ENCODE data around the gene TPTE2.
"Not testable (repeated sequence)": the region's sequence is repeated elsewhere in the genome, so short reads cannot be mapped to it uniquely, and the experiment has no call there.

TPTE2 gene

DNA sequence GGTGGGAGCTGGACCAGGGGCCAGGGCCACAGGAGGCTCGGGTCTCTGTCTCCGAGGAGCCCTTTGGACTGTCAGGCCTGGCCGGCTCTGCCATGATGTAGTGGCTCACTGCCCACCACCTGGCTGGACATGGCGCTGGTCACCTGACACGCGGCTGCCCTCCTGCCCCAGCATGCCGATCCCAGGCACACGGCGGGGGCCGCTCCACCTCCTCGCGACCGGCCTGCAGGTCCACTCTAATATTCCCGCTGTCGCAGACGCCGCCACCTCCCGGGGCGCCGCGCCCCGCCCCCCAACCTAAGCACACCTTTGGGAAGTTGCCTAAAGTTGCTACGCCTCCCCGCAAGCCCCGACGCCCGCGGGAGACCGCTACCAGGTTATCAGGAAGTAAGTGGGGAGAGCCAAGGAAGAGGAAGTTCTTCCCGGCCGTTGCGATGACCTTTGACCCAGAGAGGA is at the start of gene TPTE2:
TPTE2 (minus strand) TSS at position 406 of the 456 bp plus-strand sequence. CDS start 58,298 bp downstream, outside the sequence.
- not testable (repeated sequence) for H3K9me3 ChIP-seq (ENCODE audit: control insufficient read depth in 2 of 2, low read length in 2 of 2); H3K4me1 ChIP-seq (ENCODE audit: control insufficient read depth, insufficient read depth, low read length); H3K27me3 ChIP-seq (ENCODE audit: control insufficient read depth in 1 of 2, insufficient read depth in 2 of 2, low read length in 2 of 2); H3K27ac ChIP-seq (ENCODE audit: low read length); H3K9ac ChIP-seq (ENCODE audit: low read length in 2 of 2); H3K36me3 ChIP-seq (ENCODE audit: control insufficient read depth in 2 of 2, insufficient read depth in 2 of 2, low read length in 2 of 2); H3K4me3 ChIP-seq (ENCODE audit: low read length in 2 of 2)

DNA sequence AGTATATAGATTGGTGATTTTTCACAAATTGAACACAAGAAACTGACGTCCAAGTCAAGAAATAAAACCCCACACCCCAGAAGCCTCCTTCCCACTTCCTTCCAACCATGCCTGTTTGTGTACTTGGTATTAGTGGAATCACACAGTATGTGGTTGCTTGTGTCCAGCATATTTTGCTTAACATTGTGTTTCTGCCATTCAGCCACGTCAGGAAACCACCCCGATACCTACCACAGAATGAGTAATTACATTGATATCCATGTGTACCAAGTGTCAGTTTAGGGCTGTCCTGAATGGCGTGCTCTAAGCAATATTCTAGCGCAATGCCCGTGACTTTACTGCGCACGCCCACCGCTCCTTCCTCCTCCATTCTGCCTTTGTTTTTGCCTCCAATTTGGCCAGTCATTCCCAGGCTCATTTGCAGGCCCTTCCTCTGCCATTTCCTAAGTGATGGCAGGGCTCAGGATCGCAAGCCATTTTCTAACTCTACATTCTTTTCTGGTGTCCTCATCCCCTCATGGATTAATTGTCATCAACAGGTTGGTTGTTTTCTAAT is 46.3 kb upstream of the TPTE2 start:
- H3K9me3 ChIP-seq (ENCODE audit: control insufficient read depth in 2 of 2, low read length in 2 of 2) = no peaks in the 10 kb centered on the region
- H3K27ac ChIP-seq (ENCODE audit: low read length) = no peak overlapping the region
- H3K27me3 ChIP-seq (ENCODE audit: control insufficient read depth in 1 of 2, insufficient read depth in 2 of 2, low read length in 2 of 2) = peaks cover 2 to 9% of the 10 kb centered on the region in 2 donors
- no peaks in the 10 kb centered on the region for H3K36me3 ChIP-seq (ENCODE audit: control insufficient read depth in 2 of 2, insufficient read depth in 2 of 2, low read length in 2 of 2)
- H3K4me3 ChIP-seq (ENCODE audit: low read length in 2 of 2) = no peak overlapping the region
- H3K9ac ChIP-seq (ENCODE audit: low read length in 2 of 2) = no peak overlapping the region
- H3K4me1 ChIP-seq (ENCODE audit: control insufficient read depth, insufficient read depth, low read length) = peaks cover under 1% of the 10 kb centered on the region

DNA sequence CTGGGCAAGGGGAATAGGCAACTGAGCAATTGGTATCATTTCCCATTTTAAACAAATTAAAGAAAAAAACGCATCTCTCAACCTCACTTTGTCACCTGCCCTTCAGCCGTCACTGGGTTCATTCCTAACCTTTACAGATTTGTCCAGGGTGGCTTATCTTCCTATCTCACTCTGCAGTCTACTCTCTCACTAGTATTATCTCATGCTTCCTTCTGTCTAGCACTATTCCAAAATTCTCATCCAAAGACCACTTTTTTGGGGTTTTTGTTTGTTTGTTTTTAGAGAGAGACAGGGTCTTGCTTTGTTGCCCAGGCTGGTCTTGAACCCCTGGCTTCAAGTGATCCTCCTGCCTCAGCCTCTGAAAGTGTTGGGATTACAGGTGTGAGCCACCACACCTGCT is 45.4 kb upstream of the TPTE2 start:
- Histone ChIP-seq H3K9me3 (ENCODE audit: control insufficient read depth in 2 of 2, low read length in 2 of 2) (no peaks in the 10 kb centered on the region), H3K27ac (ENCODE audit: low read length) (no peak overlapping the region), H3K4me1 (ENCODE audit: control insufficient read depth, insufficient read depth, low read length) (peaks cover 7% of the 10 kb centered on the region), H3K4me3 (ENCODE audit: low read length in 2 of 2) (no peak overlapping the region), H3K9ac (ENCODE audit: low read length in 2 of 2) (no peak overlapping the region), H3K27me3 (ENCODE audit: control insufficient read depth in 1 of 2, insufficient read depth in 2 of 2, low read length in 2 of 2) (peaks cover 9 to 11% of the 10 kb centered on the region in 2 donors), H3K36me3 (ENCODE audit: control insufficient read depth in 2 of 2, insufficient read depth in 2 of 2, low read length in 2 of 2) (no peaks in the 10 kb centered on the region)

DNA sequence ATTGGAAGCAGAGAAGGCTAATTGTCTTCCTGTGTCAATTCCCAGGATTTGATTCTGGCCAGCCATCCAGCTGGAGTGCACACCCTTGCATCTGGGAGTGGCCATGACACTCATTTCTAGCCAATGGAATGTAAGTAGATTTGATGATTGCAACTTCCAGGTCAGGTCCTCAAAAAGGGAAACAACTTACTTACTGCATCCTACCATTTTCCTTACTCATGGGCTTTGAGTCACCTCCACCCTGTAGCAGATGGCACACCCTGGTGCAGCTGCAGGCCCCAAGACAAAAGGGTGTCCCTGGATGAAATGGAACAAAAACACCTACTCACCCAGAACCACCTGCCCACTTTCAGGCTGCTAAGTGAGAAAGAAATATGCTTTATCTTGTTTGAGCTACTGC is 44.8 kb upstream of the TPTE2 start:
- H3K4me3 ChIP-seq (ENCODE audit: low read length in 2 of 2) = no peak overlapping the region
- H3K9ac ChIP-seq (ENCODE audit: low read length in 2 of 2) = no peak overlapping the region
- no peaks in the 10 kb centered on the region for H3K36me3 ChIP-seq (ENCODE audit: control insufficient read depth in 2 of 2, insufficient read depth in 2 of 2, low read length in 2 of 2)
- H3K4me1 ChIP-seq (ENCODE audit: control insufficient read depth, insufficient read depth, low read length) = peaks cover 8% of the 10 kb centered on the region
- H3K27me3 ChIP-seq (ENCODE audit: control insufficient read depth in 1 of 2, insufficient read depth in 2 of 2, low read length in 2 of 2) = peaks cover 9 to 13% of the 10 kb centered on the region in 2 donors
- H3K27ac ChIP-seq (ENCODE audit: low read length) = no peak overlapping the region
- H3K9me3 ChIP-seq (ENCODE audit: control insufficient read depth in 2 of 2, low read length in 2 of 2) = no peaks in the 10 kb centered on the region

DNA sequence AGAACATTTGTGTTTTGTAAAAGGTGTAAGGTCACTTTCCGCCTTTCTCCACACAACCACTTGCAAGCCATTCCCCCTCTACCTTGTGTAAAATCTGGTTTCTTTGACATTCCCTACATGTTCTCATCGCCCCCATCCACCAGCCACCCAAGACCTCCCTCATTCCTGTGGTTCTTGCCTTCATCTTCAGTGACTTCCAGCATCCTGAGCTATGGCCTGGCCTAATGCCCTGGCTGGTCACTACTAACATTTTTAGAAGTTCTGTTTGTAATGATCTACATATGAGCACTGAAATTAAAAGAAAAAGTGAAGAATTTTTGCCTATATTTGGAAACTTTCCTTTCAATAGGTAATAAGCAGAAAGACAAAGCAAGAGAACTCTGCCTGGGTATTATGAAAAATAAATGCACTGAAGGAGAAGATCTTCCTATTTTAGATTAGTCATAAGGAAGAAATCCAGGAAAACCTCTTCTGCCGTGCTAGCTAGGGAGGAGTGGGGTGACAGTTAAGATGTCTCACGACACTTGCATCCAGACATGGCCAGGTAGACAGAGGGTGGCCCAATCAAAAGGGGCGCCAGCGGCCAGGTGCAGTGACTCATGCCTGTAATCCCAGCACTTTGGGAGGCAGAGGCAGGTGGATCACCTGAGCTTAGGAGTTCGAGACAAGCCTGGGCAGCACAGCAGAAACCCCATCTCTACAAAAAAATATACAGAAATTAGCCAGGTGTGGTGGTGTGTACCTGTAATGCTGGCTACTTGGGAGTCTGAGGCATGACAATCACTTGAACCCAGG is 44.0 kb upstream of the TPTE2 start:
- H3K27ac ChIP-seq (ENCODE audit: low read length) = no peak overlapping the region
- no peak overlapping the region for H3K9ac ChIP-seq (ENCODE audit: low read length in 2 of 2)
- H3K4me3 ChIP-seq (ENCODE audit: low read length in 2 of 2) = no peak overlapping the region
- peaks cover 8% of the 10 kb centered on the region for H3K4me1 ChIP-seq (ENCODE audit: control insufficient read depth, insufficient read depth, low read length)
- no peaks in the 10 kb centered on the region for H3K36me3 ChIP-seq (ENCODE audit: control insufficient read depth in 2 of 2, insufficient read depth in 2 of 2, low read length in 2 of 2)
- H3K9me3 ChIP-seq (ENCODE audit: control insufficient read depth in 2 of 2, low read length in 2 of 2) = no peaks in the 10 kb centered on the region
- H3K27me3 ChIP-seq (ENCODE audit: control insufficient read depth in 1 of 2, insufficient read depth in 2 of 2, low read length in 2 of 2) = peaks cover 9 to 13% of the 10 kb centered on the region in 2 donors

DNA sequence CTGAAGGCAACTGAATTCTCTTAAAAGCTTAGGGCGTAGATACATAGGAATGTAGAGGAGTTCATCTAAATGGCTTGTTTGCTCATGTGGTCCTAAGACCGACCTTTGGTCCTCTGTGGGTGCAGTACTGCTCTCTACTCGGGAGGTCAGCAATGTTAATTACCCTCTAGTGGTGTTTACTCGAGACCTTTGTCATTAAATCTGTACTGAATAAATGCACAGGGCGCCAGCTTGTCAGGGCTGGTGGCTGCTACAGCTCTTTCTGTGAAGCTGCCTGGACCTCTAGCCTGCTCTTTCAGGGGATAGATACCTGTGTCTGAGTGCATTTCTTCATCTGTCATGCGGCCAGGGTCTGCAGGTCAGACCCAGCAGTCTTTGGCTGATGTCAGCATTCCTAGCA is 43.0 kb upstream of the TPTE2 start:
- Histone ChIP-seq H3K36me3 (ENCODE audit: control insufficient read depth in 2 of 2, insufficient read depth in 2 of 2, low read length in 2 of 2) (no peaks in the 10 kb centered on the region), H3K27me3 (ENCODE audit: control insufficient read depth in 1 of 2, insufficient read depth in 2 of 2, low read length in 2 of 2) (peaks cover 12 to 13% of the 10 kb centered on the region in 2 donors), H3K9me3 (ENCODE audit: control insufficient read depth in 2 of 2, low read length in 2 of 2) (no peaks in the 10 kb centered on the region), H3K4me1 (ENCODE audit: control insufficient read depth, insufficient read depth, low read length) (peaks cover 8% of the 10 kb centered on the region), H3K9ac (ENCODE audit: low read length in 2 of 2) (no peak overlapping the region), H3K4me3 (ENCODE audit: low read length in 2 of 2) (no peak overlapping the region), H3K27ac (ENCODE audit: low read length) (no peak overlapping the region)

DNA sequence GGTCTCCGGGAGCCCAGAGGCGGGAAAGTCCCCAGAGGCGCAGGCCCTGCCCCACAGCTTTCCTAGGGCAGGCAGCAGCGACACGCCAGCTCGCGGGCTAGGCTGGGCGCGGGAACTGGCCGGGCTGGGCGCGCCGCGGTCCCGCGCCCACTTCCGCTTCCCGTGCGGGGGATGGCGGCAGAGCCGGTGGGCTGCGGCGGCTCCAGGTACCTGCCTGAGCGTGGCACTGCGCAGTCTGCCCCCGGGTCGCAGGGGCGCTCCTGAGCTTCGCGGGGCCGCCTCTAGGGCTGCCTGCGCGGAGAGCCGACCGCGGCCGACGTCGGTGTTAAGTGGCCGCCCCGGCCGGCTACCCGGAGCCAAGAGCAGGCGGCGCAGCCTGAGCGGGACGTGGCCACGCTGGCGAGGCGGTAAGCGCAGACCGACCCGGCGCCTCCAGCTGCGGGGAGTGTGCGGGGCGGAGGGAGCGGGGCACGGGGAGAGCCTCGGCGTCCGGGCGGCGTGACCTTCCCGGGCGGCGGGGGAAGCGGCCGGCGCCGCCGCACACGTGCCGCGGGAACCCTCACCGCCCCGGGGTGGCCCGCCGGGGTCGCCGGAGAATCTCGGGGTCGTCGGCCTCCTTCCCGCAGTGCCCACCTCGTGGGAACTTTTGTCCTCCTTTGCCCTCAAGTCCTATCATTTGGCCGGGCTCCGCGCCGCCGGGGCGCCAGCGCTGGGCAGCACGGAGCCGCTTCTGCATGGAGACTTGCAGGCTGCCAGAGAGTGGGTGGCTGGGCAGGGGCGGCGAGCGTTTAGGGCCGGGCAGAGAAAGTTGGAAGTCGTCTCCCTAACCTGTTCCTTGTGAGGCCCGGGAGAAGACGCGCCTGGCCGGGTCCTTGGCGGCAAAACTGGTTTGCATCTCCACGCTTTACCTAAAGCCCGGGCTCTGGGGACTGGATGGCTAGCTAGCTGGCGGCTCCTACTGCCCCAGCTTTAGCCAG is 40.7 kb upstream of the TPTE2 start:
- Histone ChIP-seq H3K4me1 (ENCODE audit: control insufficient read depth, insufficient read depth, low read length) (peaks cover 8% of the 10 kb centered on the region), H3K9me3 (ENCODE audit: control insufficient read depth in 2 of 2, low read length in 2 of 2) (no peaks in the 10 kb centered on the region), H3K36me3 (ENCODE audit: control insufficient read depth in 2 of 2, insufficient read depth in 2 of 2, low read length in 2 of 2) (no peaks in the 10 kb centered on the region), H3K9ac (ENCODE audit: low read length in 2 of 2) (no peak overlapping the region), H3K27me3 (ENCODE audit: control insufficient read depth in 1 of 2, insufficient read depth in 2 of 2, low read length in 2 of 2) (peaks cover 13 to 14% of the 10 kb centered on the region in 2 donors), H3K4me3 (ENCODE audit: low read length in 2 of 2) (peak overlapping the region; percentile 35 to 68), H3K27ac (ENCODE audit: low read length) (no peak overlapping the region)

DNA sequence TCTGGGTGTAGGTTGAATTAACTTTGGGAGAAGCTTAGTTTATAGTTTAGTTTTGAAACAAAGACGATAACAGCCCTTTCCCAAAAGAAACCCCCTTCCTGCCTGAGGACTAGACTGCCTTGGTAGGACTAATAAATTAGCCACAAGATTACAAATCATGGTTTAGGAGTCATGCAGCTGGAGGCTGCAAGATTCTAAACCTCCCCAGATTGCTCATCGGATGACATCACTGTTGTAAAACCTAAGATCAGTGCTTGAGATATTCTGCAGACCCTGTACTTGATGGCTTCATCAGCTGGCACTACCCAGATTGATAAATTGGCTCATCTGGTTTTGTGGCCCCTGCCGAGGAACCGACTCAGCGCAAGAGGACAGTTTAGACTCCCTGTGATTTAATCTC is 36.2 kb upstream of the TPTE2 start:
- H3K9ac ChIP-seq (ENCODE audit: low read length in 2 of 2) = no peak overlapping the region

DNA sequence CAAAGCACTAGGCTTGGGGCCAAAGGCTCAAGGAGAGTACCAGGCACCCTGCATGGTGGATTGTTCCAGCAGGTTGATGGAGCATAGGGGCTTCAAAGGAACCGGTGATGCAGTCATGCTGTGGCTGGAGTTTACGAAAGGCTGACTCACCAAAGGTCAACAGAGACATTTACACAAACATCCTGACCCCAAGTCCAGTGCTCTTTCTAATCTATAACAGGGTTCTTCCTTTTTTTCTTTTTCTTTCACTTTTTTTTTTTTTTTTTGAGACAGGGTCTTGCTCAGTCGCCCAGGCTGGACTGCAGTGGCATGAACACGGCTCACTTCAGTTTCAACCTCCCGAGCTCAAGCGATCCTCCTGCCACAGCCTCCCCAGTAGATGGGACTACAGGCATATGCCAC is 35.6 kb upstream of the TPTE2 start:
- H3K9me3 ChIP-seq (ENCODE audit: control insufficient read depth in 2 of 2, low read length in 2 of 2) = no peaks in the 10 kb centered on the region

More for the DNA sequence above, 36.2 kb upstream of the TPTE2 start:
- H3K4me3 ChIP-seq (ENCODE audit: low read length in 2 of 2) = no peak overlapping the region
- no peak overlapping the region for H3K27ac ChIP-seq (ENCODE audit: low read length)
- peaks cover 5 to 11% of the 10 kb centered on the region in 2 donors for H3K27me3 ChIP-seq (ENCODE audit: control insufficient read depth in 1 of 2, insufficient read depth in 2 of 2, low read length in 2 of 2)
- H3K36me3 ChIP-seq (ENCODE audit: control insufficient read depth in 2 of 2, insufficient read depth in 2 of 2, low read length in 2 of 2) = no peaks in the 10 kb centered on the region
- peaks cover 7% of the 10 kb centered on the region for H3K4me1 ChIP-seq (ENCODE audit: control insufficient read depth, insufficient read depth, low read length)
- no peaks in the 10 kb centered on the region for H3K9me3 ChIP-seq (ENCODE audit: control insufficient read depth in 2 of 2, low read length in 2 of 2)

DNA sequence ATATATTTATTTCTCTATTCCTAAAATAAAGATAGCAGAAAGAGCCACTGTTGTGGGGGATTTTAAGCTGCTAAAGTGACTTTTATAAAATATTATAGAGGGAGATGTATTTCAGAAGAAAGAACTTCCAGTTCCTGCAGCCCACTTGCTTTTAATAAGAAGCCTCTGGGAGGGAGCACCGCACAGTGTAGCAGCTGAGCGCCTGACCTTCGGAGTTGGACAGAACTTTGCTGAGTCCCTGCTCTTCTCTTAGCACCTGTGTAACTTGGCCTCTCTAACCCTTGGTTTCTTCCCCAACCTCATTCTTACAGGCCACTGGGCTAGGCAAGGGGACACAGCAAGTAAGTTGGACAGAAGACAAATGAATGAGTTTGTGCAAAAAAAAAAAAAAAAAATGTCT is 34.8 kb upstream of the TPTE2 start:
- Histone ChIP-seq H3K27ac (ENCODE audit: low read length) (no peak overlapping the region), H3K9ac (ENCODE audit: low read length in 2 of 2) (no peak overlapping the region), H3K27me3 (ENCODE audit: control insufficient read depth in 1 of 2, insufficient read depth in 2 of 2, low read length in 2 of 2) (peaks cover 0 to 5% of the 10 kb centered on the region in 2 donors), H3K36me3 (ENCODE audit: control insufficient read depth in 2 of 2, insufficient read depth in 2 of 2, low read length in 2 of 2) (no peaks in the 10 kb centered on the region), H3K9me3 (ENCODE audit: control insufficient read depth in 2 of 2, low read length in 2 of 2) (no peaks in the 10 kb centered on the region), H3K4me1 (ENCODE audit: control insufficient read depth, insufficient read depth, low read length) (no peaks in the 10 kb centered on the region), H3K4me3 (ENCODE audit: low read length in 2 of 2) (no peak overlapping the region)

More for the DNA sequence above, 35.6 kb upstream of the TPTE2 start:
- Histone ChIP-seq H3K4me1 (ENCODE audit: control insufficient read depth, insufficient read depth, low read length) (peaks cover 4% of the 10 kb centered on the region), H3K27me3 (ENCODE audit: control insufficient read depth in 1 of 2, insufficient read depth in 2 of 2, low read length in 2 of 2) (peaks cover 5% of the 10 kb centered on the region in 2 donors), H3K36me3 (ENCODE audit: control insufficient read depth in 2 of 2, insufficient read depth in 2 of 2, low read length in 2 of 2) (no peaks in the 10 kb centered on the region), H3K27ac (ENCODE audit: low read length) (no peak overlapping the region), H3K9ac (ENCODE audit: low read length in 2 of 2) (no peak overlapping the region), H3K4me3 (ENCODE audit: low read length in 2 of 2) (no peak overlapping the region)
